C1 segment of cervical spinal cord (tissue), 14 donors: ENCODE data around the gene RHEX.

Experiments used
- DNase-seq, 14 donors: peaks; one replicate each; lab custom pipeline; 2025; lab: John Stamatoyannopoulos, UW

Gene RHEX

GRCh38 chr1:206089341-206089740, 36.4 kb downstream of the RHEX start:
- no peak for DNase-seq

GRCh38 chr1:206094024-206094423, 41.1 kb downstream of the RHEX start:
- DNase-seq, result no peak

- no peak for DNase-seq
Observed at GRCh38 chr1:206097381-206097780, 44.4 kb downstream of the RHEX start.

GRCh38 chr1:206098242-206098919, 45.4 kb downstream of the RHEX start:
- DNase-seq, result no peak

- DNase-seq, result no peak
Observed at GRCh38 chr1:206100226-206100815, 47.3 kb downstream of the RHEX start.

- no peak for DNase-seq
Observed at GRCh38 chr1:206101351-206102045, 48.5 kb downstream of the RHEX start.

GRCh38 chr1:206102292-206102936, 49.4 kb downstream of the RHEX start:
- DNase-seq, result no peak

GRCh38 chr1:206103979-206104378, 51.0 kb downstream of the RHEX start:
- DNase-seq, result no peak

GRCh38 chr1:206105464-206105995, 52.6 kb downstream of the RHEX start:
- DNase-seq, result no peak

GRCh38 chr1:206106328-206107167, 53.6 kb downstream of the RHEX start:
- peak; percentile 17 to 80 (median 59) for DNase-seq

GRCh38 chr1:206107168-206107544, 54.2 kb downstream of the RHEX start:
- no peak for DNase-seq

- DNase-seq, result no peak
Observed at GRCh38 chr1:206108635-206109034, 55.7 kb downstream of the RHEX start.

GRCh38 chr1:206109718-206110117, 56.7 kb downstream of the RHEX start:
- no peak for DNase-seq

GRCh38 chr1:206110161-206110560, 57.2 kb downstream of the RHEX start:
- DNase-seq, result no peak

GRCh38 chr1:206110820-206111219, 57.8 kb downstream of the RHEX start:
- no peak for DNase-seq

GRCh38 chr1:206111271-206111927, 58.4 kb downstream of the RHEX start:
- DNase-seq, result no peak

GRCh38 chr1:206112600-206113301, 59.8 kb downstream of the RHEX start:
- no peak for DNase-seq

- DNase-seq, result no peak
Observed at GRCh38 chr1:206114692-206115640, 62.0 kb downstream of the RHEX start.

GRCh38 chr1:206115791-206116190, 62.8 kb downstream of the RHEX start:
- no peak for DNase-seq
